HG03060 (cell line): ENCODE data around the gene TMEM186.
"Not testable (repeated sequence)": the region's sequence is repeated elsewhere in the genome, so short reads cannot be mapped to it uniquely, and the experiment has no call there.

Source experiments
- ATAC-seq: cut with Tn5 transposase; IDR thresholded peaks from one replicate; pipeline ENCODE4 v1.9.1; 2021; ENCODE audit warnings: low read depth, moderate number of reproducible peaks; ENCODE audit not compliant: unreplicated experiment

TMEM186 gene

GRCh38 chr16:8797364-8798173, at the start of gene TMEM186, which contains the start of gene PMM2:
Gene TMEM186, minus strand, starts transcription at chr16:8797639. Its CDS starts 25 bp downstream, at chr16:8797614.
Gene PMM2, plus strand, starts transcription at chr16:8797839. Its CDS starts 44 bp downstream, at chr16:8797883.
- ATAC-seq = peak; percentile 77

DNA sequence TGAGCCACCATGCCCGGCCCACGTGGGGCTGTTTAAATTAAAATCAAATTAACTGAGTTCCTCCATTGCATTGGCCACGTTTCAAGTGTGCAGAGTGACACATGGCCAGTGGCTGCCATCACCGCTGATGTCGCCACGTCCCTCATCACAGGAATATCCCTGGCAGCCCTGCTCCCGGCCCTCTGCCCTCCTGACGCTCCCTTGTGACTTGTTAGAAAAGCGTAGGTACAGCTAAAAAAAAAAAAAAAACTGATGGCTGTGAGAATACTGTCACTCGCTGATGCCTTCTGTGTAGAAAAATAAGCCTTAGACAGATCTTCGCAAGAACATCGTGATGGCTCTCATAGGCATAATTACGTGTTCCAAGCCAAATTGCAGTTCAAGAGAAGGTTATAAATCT, 49.7 kb upstream of the TMEM186 start:
- ATAC-seq = no peak

DNA sequence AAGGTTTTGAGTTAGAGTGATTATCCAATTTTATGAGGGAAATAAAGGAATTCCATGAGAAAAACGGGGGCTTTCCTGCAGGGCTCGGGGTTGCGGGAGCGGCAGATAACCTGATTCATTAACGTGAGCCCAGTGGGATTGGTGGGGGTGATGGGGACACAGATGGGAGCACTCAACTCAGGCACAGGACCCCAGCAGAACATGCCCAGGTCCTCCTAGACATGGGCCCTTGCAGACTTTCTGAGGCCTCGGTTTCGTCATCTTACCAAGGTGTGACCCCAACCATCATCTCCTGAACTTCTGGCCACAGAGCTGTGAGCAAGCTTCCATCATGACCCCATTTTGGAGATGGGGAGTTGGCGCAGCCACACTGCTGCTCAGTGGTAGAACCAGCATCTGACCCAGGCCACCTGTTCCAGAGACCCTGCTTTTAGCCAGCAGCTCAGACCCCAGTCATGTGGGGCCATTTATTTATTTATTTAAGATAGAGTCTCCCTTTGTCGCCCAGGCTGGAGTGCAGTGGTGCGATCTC, 49.0 kb upstream of the TMEM186 start:
- ATAC-seq = no peak

DNA sequence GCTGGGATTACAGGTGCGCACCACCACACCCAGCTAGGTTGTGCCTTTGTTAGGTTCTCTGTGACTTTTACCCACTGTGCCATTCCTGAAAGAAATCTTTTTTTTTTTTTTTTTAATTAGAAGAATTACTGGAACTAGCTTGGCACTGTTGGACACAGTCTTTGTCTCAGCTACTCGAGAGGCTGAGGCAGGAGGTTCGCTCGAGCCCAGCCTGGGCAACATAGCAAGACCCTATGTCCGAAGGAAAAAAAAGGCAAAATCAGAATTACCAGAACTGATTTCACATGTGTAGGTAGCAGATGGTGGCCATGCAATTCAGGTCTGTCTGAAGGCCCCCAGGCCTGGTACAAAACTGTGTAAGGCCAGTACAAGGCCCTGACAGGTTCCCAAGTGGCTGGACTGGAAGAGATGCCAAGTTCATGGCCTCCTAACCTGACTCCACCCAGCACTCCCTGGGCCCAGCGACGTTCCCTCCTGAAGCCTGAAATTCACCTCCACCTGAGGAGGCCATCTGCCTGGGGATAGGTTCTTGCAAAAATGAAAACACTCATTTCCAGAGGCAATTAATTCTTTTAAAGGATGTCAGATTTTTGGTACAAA, 48.4 kb upstream of the TMEM186 start:
- no peak for ATAC-seq

GRCh38 chr16:8843296-8843695, 45.9 kb upstream of the TMEM186 start:
- not testable (repeated sequence) for ATAC-seq

DNA sequence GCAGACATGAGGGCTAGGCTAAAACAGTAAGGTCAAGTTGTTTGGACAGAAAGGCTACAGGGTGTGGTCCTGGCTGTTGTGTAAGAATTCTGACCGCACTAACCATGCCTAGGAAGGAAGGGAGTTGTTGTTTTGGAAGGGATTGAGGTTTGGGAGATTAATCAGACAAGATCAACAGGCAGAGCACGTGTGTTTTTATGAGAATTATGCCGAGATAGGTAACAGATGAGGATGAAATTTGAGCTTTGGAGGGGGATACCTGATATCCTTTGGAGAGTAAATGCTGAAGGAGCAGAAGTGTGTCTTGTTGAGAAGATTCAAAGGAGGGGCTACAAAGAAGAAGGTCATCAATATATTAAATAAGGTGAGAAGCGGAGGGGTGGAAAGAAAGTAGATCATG, 44.6 kb upstream of the TMEM186 start:
- not testable (repeated sequence) for ATAC-seq

GRCh38 chr16:8837594-8837993, 40.2 kb upstream of the TMEM186 start:
- not testable (repeated sequence) for ATAC-seq

DNA sequence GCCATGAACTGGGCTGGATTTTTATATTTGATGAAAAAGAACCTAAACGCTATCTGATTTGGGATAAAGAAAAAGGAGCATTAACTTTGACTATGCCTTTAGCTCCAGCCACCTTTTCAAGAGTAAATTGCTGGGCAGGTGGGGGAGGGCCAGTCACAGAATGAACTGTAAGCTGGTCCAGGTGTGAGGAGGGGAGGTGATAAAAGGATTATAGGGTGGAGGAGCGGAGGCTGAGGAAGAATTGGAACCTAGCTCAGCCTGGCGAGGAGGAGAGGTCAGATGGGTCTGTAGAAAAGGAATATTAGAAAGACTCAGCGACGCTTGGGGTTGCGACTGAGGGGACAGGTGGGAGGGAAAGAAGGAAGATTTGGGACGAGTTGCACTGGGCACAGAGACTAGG, 39.4 kb upstream of the TMEM186 start:
- not testable (repeated sequence) for ATAC-seq

DNA sequence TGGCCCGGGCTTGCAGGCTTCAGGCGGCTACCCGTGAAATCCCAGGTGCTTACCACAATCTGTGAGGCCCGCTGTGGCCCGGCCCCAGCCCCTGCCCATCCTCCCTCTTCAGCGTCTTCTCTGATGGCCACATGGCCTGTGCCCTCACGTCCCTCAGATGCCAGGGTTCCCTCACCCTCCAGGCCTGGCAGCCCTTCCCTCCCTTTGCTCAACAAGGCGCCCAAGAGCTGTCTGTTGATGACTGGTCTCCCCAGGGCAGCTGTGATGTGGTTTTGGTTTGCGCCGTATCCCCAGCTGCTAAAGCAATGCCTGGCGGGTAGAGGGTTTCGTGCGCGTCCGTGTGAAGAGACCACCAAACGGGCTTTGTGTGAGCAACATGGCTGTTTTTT, 35.3 kb upstream of the TMEM186 start:
- no peak for ATAC-seq

DNA sequence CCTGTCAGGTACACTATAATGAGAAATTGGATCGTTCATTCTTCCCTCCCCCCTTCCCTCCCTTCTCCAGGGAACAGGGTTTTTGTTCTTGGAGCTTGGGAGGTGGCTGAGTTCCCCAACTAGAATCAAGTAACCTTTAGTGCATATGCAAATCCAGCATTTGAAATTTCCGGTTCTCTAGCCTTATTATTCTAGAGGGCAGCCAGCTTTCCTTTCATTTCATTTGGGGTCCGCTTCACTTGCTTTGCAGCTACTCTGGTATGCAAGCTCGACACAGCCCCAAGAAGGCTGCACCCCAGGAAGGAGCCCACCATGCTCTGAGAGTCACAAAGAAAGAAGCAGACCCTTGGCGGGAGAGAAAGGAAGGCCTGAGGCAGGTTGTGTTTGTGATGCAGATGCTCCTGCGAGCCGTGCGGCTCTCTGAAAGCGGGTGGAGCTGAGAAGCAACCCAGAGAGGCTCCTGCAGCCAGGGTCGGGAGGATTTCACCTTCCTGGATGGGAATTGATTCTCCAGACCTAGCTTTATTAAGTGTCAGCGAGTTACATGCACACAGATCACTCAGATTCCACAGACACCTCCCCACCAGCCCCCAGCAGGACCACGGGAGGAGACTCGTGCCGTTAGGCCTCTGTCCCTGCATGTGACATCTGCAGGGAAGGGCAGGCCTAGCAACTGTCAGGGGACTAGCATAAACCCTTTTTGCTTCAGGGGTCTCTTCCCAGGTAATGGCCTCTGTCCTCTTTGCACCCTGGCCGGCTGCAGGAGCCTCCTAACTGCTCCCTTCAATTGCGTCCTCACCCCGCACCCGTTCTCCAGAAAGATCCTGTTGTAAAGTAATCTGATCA, 34.7 kb upstream of the TMEM186 start:
- ATAC-seq = no peak

- ATAC-seq = no peak
Observed at GRCh38 chr16:8831450-8831849, 34.0 kb upstream of the TMEM186 start.

DNA sequence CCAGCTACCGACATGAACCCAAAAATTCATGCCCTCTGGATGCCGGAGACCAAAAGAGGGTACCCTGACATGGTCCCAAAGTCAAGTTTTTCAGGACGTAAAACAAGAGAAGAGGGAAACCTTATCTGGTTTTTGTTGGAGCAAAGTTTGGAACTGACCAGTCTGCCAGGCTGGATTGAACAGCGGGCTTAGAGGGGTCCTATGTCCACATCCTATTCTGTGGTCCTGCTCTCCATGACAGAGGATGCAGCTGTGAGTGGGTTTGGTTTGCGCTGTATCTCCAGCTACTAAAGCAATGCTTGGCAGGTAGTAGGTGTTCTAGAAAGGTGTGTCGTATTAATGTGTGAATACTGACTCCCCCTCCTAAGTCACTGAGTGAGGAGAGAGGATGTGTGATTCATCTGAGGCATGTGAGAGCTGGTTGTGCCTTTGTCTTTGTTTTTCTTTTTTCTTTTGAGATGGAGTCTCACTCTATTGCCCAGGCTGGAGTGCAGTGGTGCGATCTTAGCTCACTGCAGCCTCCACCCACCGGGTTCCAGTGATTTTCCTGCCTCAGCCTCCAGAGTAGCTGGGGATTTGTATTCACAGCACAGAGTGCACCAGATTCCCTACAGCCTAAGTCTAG, 31.2 kb upstream of the TMEM186 start:
- no peak for ATAC-seq

DNA sequence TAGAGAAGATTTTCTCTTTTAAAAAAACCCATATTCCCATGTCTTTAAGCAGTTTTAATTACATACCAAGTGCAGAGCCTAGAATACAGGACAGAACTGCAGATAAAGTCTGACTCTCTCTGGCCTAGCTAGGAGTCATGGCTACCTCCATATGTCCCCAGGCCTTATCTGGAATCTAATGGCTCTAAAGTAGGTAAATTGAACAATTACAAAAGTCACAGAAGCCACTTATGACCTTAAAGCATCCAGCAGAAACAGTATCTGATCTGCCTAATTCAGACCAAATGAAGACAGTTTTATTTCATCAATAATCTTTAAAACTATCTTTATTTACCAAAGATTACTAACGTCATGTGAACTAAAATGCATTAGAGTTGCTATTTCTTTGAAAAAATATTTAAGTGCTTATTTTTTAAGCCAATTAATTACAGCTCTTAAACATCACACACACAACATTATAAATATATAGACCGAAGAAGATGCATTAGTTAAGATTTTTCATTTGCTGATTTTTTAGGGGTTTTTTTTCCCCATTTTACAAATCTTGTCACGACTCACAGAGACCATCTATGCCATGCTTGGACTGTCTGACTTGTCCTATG, 28.9 kb upstream of the TMEM186 start:
- ATAC-seq = no peak

DNA sequence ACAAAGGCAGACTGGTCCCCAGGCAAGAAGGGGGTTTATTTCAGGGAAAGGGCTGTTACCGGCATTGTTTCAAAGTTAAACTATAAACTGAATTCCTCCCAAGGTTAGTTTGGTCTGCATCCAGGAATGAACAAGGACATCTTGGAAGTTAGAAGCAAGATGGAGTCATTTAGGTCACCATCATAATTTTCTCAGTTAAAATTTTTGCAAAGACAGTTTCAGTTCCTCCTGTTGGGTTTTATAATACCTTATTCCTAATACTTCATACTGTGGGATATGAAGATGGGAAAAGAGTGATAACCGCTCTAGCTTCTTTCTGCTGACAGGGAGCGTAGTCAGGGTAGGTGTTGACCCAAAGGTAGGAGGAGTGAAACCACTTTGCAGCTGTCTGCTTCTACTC, 25.0 kb upstream of the TMEM186 start:
- ATAC-seq = no peak

- ATAC-seq = no peak
Observed at GRCh38 chr16:8819411-8820034, 22.1 kb upstream of the TMEM186 start.

GRCh38 chr16:8818504-8819270, 21.2 kb upstream of the TMEM186 start:
- peak; percentile 55 for ATAC-seq

GRCh38 chr16:8816967-8817655, 19.7 kb upstream of the TMEM186 start:
- ATAC-seq = no peak

DNA sequence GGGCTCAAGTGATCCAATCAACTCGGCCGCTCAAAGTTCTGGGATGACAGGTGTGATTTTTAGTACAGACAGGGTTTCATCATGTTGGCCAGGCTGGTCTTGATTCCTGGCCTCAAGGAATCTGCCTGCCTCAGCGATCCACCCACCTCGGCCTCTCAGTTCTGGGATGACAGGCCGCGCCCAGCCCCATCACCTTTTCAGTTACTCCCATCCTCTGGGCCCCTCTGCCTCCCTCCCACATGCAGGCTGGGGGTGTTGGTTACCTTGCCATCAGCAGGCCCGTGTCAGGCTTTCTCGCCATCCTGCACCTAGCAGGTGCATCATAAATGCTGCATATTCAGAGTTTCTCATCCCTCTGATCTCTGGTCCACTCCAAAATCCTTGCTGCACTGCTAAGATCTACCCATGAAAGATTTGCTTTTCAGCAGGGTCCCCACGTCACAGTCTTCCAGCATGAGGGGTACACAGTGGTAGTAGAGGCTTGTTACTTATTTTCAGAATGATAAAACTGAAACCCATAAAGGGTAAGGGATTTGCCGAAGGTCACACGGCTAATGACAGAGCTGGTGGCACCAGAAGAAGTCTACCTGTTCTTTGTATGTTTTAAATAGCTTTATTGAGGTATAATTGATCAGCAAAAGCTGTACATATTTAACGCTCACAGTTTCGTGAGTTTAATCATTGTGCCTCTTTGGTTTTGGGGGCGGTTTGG, 16.8 kb upstream of the TMEM186 start:
- no peak for ATAC-seq
